H7 (cell line): Measurements from ENCODE around the gene SPACA7. TPM values are rescaled to one million over a fixed set of nuclear protein-coding genes. Genes with fewer than 3 reads are reported as not detected.
"Not testable (repeated sequence)": the region's sequence is repeated elsewhere in the genome, so short reads cannot be mapped to it uniquely, and the experiment has no call there.

ENCODE experiments used
- DNase-seq: peaks from one replicate; pipeline ENCODE4 v3.0.0; 2012
- H3K27me3 ChIP-seq: 2 replicates; pipeline ENCODE4 v1.6.0; 2011; ENCODE audit warnings: mild to moderate bottlenecking, low read length; ENCODE audit not compliant: control insufficient read depth, insufficient read depth
- H3K36me3 ChIP-seq: replicated peaks from 2 replicates; pipeline ENCODE4 v1.5.1; 2011; ENCODE audit warnings: low read length; ENCODE audit not compliant: control insufficient read depth, insufficient read depth
- H3K4me3 ChIP-seq: 2 replicates; pipeline ENCODE4 v1.5.1; 2011; ENCODE audit warnings: low read depth, mild to moderate bottlenecking, control low read depth, low read length, moderate library complexity; ENCODE audit not compliant: insufficient read depth
- total RNA-seq: library from RNA; depleted of rRNA; stranded (reverse); fragments of >200 nt; shearing (Covaris generic); gene quantifications from 2 replicates; pipeline ENCODE4 v1.2.3, GENCODE V29; 2014

The SPACA7 gene
- total RNA-seq, 1 experiment from 2014 or later = not detected

DNA sequence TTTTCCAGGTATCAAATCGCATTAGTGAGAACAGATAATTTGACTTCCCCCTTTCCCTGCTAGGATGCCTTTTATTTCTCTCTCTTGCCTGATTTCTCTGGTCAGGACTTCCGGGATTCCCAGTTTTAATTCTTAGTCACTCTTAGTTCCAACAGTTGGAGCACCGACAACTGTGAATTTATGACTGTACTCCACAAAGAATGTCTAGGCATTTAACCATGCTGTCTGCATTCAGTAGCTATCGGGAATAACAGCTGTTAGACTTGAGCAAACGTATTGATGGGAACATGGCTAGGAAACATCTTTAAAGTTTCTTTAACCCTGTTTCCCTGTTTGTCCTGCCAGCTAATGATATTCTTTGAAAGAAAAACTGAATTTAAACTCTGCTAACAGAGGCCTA is 14.1 kb upstream of the SPACA7 start:
- H3K4me3 ChIP-seq = no peak overlapping the region
- H3K36me3 ChIP-seq = no peaks in the 10 kb centered on the region
- no peak for DNase-seq

DNA sequence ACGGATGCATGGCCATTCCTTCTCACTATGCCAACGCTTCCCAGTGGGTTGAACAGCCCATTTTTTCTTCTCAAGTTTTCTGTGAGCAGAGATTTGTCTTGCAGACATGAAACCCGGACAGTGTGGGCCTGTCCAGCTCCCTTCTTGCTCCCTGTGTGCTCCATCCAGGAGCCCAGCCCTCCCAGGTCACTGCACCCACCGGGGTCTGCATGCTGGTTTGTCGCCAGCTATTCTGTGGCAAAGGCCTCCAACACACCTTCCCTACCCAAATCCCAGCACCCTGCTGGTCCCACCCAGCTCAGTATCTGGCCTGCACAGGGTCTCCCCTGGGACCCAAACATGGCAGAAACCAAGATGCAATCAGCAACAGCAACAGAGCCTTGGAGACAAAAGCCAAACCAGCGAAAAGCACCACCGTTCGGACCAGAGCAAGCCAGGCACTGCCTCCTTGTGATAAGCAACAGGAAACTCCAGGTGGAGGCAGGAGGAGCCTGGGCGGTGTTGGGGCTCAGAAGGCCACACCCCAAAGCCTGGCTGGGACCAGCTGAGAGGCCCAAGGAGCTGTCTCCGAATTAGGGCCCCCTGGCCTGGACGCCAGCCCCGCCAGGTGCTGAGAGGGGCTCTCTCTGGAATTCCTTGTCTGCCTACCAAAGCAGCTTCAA is 12.2 kb upstream of the SPACA7 start:
- Histone ChIP-seq H3K4me3 (no peak overlapping the region), H3K36me3 (no peaks in the 10 kb centered on the region), H3K27me3 (no peaks in the 10 kb centered on the region)
- no peak for DNase-seq

More for the DNA sequence above, 14.1 kb upstream of the SPACA7 start:
- no peaks in the 10 kb centered on the region for H3K27me3 ChIP-seq

DNA sequence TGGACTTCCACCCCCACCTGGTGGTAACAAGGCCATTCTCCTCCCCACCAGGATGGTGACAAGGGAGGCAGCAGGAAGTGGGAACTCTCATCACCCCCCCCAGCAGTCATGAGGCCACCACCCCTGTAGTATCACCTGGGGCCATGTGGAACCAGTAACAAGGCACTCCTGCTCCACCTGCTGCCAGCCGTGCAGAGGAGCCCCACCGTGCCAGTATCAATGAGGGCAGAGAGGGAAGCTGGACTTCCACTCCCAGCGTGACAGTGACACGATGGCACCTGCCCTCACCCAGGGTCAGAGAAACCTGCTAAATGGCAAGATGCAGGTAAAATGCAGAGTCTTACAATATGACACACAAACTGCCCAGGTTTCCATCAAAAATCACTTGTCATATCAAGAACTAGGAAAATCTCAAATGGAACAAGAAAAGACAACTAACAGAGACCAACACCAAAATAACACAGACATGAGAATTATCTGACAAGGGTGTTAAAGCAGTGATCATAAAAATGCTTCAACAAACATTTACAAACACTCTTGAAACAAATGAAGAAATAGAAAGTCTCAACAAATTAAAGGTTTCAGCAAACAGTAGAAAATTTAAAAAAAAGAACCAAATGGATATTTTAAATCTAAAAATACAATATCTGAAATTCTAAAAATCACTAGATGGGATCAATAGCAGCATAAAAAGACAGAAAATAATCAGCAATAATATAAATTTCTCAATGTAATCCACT is 9.1 kb upstream of the SPACA7 start:
- Histone ChIP-seq H3K4me3 (no peak overlapping the region), H3K27me3 (no peaks in the 10 kb centered on the region), H3K36me3 (no peaks in the 10 kb centered on the region)
- no peak for DNase-seq

DNA sequence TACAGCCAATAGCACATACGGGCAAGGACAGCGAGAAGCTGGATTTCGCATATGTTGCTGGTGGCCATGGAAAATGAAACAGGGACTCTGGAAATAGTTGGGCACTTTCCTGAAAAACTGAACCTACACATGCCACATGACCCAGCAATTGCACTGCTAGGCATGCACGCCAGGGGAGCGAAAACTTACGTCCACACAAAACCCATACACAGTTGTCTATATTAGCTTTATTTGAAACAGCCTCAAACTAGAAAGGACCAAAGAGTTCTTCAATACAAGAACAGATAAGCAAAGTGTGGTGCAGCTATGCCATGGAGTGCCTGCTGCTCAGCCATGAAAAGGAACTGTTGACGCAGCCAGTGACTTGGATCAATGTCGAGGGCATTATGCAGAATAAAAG is 7.3 kb upstream of the SPACA7 start:
- Histone ChIP-seq H3K27me3 (no peaks in the 10 kb centered on the region), H3K4me3 (no peak overlapping the region), H3K36me3 (no peaks in the 10 kb centered on the region)
- DNase-seq = no peak

DNA sequence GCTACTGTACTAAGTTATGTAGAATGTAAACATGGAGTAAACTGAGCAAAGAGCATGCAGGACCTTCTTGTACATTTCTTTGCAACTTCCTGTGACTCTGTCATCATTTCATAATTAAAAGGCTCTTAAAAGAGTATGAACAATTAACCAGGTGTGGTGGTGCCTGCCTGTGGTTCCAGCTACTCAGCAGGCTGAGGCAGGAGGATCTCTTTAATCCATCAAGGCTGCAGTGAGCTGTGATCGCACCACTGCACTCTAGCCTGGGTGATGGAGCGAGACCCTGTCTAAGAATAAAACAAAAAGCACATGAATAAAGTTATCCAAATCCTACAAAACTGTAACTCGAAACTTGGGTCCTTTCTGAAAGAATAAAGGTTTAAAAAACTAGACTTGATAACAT is 5.8 kb upstream of the SPACA7 start:
- DNase-seq = no peak
- no peak overlapping the region for H3K4me3 ChIP-seq

DNA sequence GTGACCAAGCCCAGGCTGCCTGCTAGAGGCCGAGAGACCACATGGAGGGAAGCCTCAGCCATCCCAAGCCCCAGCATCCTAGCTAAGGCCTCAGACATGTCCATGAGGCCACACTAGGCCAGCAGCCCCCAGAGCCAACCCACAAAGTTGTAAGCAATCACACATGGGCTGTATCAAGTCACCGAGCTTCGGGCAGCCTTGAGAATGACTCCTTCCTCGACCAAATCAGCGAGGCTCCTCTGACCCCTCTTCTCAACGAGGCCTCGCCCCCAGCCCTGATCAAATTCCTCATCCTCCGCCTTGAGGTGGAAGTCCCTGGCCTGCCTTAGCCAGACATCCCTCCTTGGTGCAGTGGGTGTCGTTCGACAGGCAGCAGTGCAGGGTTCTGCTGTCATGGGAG is 1.9 kb upstream of the SPACA7 start:
- no peak for DNase-seq
- Histone ChIP-seq H3K27me3 (no peaks in the 10 kb centered on the region), H3K4me3 (no peak overlapping the region), H3K36me3 (no peaks in the 10 kb centered on the region)

More for the DNA sequence above, 5.8 kb upstream of the SPACA7 start:
- no peaks in the 10 kb centered on the region for H3K36me3 ChIP-seq
- H3K27me3 ChIP-seq = no peaks in the 10 kb centered on the region

DNA sequence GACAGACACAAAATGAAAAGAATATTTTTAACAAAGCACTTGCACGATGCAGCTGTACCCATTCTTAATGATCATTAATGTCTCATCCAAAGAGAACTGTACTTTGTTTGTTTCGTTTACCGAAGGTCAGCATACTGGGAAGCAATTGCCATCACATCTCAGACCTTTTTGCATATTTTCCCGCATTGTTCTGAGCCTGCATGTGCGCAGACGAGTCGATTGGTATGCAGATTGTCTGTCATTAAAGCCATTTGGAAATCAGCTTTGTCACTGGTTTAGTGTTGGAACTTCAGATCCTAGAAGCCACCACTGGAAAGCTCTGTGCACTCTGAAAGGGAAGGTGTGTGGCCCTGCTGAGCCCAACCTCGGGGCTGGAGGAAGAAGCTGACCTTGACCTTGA is 15.6 kb downstream of the SPACA7 start:
- DNase-seq = no peak
- no peak overlapping the region for H3K4me3 ChIP-seq
- no peaks in the 10 kb centered on the region for H3K27me3 ChIP-seq
- no peaks in the 10 kb centered on the region for H3K36me3 ChIP-seq

DNA sequence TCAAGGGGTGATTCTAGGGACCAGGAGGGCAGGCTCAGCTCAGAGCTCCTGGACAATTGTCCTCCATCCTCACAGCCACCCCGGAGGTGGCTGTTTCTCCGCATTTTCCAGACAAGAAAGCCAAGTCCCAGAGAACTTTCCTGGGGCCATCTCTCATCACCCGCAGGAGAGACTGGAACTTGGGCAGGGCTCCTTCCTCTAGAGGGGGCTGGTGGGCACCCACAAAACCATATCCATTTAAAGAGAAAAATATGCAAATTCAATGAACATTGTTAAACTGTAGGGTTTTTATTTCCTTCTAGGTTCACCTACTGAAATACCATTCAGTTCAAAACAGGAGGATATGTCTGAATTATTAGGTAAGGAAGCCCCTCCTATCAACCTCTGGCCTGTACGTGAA is 16.6 kb downstream of the SPACA7 start:
- no peak overlapping the region for H3K4me3 ChIP-seq
- H3K27me3 ChIP-seq = no peaks in the 10 kb centered on the region
- no peaks in the 10 kb centered on the region for H3K36me3 ChIP-seq
- DNase-seq = peak; percentile 40

DNA sequence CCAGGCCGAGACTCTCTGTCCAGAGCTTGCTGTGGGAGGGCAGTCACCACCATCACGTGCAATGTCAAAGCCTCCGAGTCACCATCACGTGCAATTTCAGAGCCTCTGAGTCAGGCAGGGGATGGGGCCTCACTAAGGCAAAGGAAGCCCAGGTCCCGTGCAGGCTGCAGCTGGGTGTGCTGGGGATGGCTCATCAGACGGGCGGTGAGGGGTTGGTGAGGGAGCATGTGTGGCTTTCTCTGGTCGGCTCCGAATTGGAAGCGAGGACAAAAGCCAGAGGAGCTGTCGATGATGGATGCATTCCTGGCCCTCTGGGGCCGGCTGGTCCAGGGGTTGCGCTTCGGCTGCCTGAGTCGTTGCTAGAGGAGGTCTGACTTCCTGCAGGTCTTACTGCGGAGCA is 18.9 kb downstream of the SPACA7 start:
- H3K4me3 ChIP-seq, H3K27me3 ChIP-seq, H3K36me3 ChIP-seq, DNase-seq: not testable (repeated sequence)

DNA sequence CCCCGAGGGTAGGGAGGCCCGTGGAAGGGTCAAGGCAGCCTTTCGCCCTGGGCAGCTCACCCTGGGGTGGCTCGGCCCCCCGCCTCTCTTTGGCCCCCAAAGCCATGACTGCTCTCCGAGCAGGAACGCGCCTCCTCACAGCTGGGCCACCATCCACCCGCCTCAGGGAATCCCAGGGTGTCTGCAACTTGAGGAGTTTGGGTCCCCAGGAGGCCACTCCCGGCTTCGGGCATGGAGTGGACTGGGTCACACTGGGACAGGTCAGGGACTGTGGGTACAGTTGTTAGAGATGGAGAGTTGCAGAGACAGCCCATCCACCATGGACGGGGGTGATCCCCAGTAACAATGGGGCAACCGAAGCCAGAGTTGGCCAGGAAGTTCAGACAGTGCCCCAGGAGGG is 19.8 kb downstream of the SPACA7 start:
- not testable (repeated sequence) for H3K27me3 ChIP-seq, H3K36me3 ChIP-seq, H3K4me3 ChIP-seq, DNase-seq

DNA sequence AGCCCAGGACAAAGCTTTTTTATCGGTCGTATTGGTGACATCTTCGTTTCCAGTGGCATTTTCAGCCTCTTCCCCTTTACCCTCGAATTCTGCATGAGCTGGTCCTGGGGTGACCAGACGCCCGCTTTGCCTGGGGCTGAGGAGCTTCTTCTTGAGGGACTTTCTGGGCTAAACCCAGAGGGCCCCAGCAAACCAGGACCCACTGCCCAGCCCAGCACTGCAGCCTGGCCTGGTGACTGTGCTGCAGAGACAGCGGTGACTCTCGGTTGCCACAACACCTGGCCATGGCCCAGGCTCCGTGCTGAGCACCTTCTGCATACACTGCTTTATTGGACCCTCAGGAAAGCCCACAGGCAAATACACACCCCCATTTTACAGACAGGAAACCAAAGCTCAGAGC is 21.0 kb downstream of the SPACA7 start:
- Histone ChIP-seq H3K27me3 (no peaks in the 10 kb centered on the region), H3K36me3 (no peaks in the 10 kb centered on the region), H3K4me3 (no peak overlapping the region)
- no peak for DNase-seq

DNA sequence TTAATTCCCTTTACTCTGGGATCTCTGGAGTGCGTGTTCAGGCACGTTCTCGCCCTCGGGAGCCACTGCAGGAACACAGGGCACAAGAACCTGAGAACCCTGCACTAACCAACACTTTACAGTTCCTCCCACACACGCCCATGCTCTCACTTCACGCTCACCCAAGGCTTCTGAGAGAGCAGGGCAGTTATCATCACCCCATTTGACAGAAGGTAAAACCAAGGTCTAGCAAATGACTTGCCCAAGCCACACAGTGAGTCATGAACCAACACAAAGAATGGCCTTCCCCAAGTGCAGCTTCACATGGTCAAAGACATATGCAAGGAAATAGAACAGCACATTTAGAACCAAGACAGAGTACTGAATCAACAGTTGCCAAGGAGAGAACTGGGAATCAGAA is 22.2 kb downstream of the SPACA7 start:
- not testable (repeated sequence) for H3K27me3 ChIP-seq, H3K4me3 ChIP-seq, H3K36me3 ChIP-seq, DNase-seq

DNA sequence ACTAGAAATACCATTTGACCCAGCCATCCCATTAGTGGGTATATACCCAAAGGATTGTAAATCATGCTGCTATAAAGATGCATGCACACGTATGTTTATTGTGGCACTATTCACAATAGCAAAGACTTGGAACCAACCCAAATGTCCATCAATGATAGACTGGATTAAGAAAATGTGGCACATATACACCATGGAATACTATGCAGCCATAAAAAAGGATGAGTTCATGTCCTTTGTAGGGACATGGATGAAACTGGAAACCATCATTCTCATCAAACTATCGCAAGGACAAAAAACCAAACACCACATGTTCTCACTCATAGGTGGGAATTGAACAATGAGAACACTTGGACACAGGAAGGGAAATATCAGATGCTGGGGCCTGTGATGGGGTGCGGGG is 33.7 kb downstream of the SPACA7 start:
- H3K27me3 ChIP-seq, DNase-seq, H3K4me3 ChIP-seq, H3K36me3 ChIP-seq: not testable (repeated sequence)

DNA sequence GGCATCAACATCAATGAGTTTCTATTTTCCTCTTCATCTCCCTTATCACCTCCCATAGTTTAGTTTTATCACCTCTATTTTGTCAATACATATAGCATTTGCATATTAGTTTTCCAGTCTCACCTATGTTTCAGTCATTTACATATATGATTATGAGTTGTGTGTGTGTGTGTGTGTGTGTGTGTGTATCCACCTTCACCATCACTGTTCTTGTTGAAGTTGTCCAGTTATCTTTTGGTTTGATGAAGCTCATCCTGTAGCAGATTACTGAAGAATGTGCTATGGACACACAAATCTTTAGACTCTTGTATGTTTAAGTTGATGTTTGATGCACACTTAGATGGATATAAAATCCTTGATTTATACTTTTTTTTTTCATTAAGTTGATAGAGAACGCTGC is 40.5 kb downstream of the SPACA7 start:
- H3K4me3 ChIP-seq = no peak overlapping the region
- H3K36me3 ChIP-seq = no peaks in the 10 kb centered on the region
- no peak for DNase-seq
- no peaks in the 10 kb centered on the region for H3K27me3 ChIP-seq

DNA sequence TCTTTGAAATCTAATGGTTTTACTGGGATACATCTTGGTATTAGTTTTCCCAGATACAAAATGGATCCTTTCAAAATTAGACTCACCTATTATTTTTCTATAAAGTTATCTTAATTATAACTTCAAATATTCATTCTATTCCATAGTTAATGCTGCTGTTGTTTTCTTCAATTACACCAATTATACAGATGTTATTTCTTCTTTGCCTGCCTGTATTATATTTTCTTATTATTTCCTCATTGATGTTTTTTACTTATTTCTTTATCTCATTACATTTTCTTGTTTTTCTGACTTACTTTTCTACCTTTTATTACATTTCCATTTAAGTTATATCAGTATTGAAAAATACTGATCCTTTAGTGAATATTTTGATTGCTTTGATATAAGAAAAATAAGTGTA is 40.9 kb downstream of the SPACA7 start:
- Histone ChIP-seq H3K27me3 (no peaks in the 10 kb centered on the region), H3K4me3 (no peak overlapping the region), H3K36me3 (no peaks in the 10 kb centered on the region)
- DNase-seq = no peak
